Effector memory CD8-positive, alpha-beta T cell (primary cell): ENCODE measurements around the gene ITGB2.

Experiments
- ATAC-seq: fragments of 150-1000 bp; cut with Tn5 transposase; replicated peaks from 2 replicates; pipeline ENCODE4 v1.10.0; 2021; ENCODE audit warnings: mild to moderate bottlenecking, moderate library complexity
- DNase-seq, 3 experiments: peaks; one replicate each; pipeline ENCODE4 v3.0.0; 2021
- H3K27ac Mint-ChIP-seq, 2 donors: one replicate each; pipeline ENCODE4 v1.8.0; 2022; ENCODE audit warnings: mild to moderate bottlenecking in 2 of 2, mixed read lengths in 2 of 2, moderate library complexity in 2 of 2
- H3K27me3 Mint-ChIP-seq, 2 donors: one replicate each; pipeline ENCODE4 v1.8.0; 2022; ENCODE audit warnings: mixed read lengths in 2 of 2
- H3K36me3 Mint-ChIP-seq: one replicate; pipeline ENCODE4 v1.8.0; 2022; ENCODE audit warnings: mild to moderate bottlenecking, moderate library complexity, mixed read lengths; ENCODE audit not compliant: insufficient read depth
- H3K4me1 Mint-ChIP-seq, 2 donors: one replicate each; pipeline ENCODE4 v1.8.0; 2022; ENCODE audit warnings: low read depth in 2 of 2, mixed read lengths in 2 of 2
- H3K4me3 Mint-ChIP-seq, 2 donors: one replicate each; pipeline ENCODE4 v1.8.0; 2022; ENCODE audit warnings: mild to moderate bottlenecking in 2 of 2, mixed read lengths in 2 of 2, moderate library complexity in 2 of 2
- H3K9me3 Mint-ChIP-seq, 2 donors: one replicate each; pipeline ENCODE4 v1.8.0; 2022; ENCODE audit warnings: mixed read lengths in 2 of 2

ITGB2 gene

DNA sequence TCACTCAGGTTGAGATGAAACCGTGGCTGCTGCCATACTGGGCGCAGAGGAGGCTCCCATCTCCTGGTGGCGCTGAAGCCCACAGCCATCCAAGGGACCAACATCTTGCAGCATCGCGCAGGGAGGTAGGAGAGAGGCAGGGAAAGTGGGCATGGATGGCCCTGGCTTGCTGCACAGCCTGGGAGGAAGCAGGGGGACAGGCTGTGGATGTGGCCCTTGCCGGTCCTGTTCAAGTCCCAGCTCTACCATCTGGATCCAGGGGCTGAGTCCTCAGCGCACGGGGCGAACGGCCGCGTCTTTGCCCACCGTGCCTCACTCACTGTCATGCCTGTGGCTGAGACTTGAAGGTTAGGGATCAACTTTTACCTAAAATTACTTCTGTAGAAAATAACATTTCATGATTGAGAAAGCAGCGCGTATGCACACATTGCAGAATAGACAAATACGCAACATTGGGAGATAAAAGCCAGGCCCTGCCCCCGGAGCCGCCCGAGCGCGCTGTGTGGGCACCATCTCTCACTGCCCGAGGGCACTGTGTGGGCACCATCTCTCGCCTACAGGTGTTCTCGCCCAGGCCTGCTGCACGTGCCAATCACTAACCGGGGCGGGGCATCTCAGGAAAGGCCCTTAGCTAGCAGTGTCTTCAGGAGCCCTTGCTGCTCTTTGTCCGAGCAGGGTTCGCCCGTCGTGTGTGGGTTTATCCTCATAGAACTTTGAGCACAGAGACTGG is 30.7 kb upstream of the ITGB2 start:
- H3K9me3 Mint-ChIP-seq: no peaks in the 10 kb centered on the region
- no peak overlapping the region for H3K27ac Mint-ChIP-seq
- DNase-seq (no peak), ATAC-seq (no peak)
- no peak overlapping the region for H3K4me3 Mint-ChIP-seq
- H3K27me3 Mint-ChIP-seq: no peaks in the 10 kb centered on the region
- H3K36me3 Mint-ChIP-seq: peaks cover 18% of the 10 kb centered on the region
- peaks cover 10 to 22% of the 10 kb centered on the region in 2 donors for H3K4me1 Mint-ChIP-seq

DNA sequence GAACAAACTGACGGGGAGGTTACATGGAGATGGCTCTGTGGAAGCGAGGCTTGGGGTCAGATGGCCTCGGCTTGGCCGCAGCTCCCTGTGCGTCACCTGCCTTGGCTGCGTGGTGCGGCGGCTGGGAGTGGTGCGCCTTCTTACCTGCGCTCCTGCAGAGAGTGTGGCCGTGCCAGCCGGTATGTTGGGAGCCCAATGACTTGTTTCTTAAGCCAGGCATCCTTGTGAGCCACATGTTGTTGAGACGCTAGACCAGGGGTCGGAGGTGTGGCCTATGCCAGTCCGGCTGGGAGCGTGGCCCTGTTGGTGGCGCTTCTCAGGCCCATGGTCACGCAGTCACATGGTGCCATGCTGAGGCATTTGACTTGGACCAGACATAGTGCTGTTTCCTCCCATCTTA is 29.7 kb upstream of the ITGB2 start:
- Mint-ChIP-seq H3K4me3 (no peak overlapping the region), H3K27ac (no peak overlapping the region), H3K27me3 (no peaks in the 10 kb centered on the region), H3K9me3 (no peaks in the 10 kb centered on the region), H3K4me1 (peaks cover 12 to 18% of the 10 kb centered on the region in 2 donors), H3K36me3 (peaks cover 20% of the 10 kb centered on the region)
- DNase-seq: no peak
- ATAC-seq: no peak

DNA sequence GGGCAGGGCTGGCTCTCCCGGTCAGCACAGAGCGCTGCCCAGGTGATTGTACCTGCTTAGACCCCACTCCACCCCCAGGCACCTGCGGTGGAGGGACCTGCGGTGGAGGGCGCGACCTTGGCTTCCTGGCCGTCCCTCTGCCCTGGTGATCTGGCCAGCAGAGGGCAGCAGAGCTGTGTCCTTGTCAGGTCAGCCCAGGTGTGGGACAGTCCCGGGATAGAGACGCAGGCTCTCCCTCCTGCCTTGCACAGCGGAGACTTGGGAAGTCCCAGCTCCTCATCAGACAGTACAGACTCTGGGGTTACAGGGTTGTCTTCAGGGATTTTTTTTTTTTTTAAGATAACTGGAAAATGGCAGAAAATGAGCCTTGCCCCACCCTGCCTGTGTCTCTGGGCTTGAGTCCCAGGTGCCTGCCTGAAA is 29.1 kb upstream of the ITGB2 start:
- peak; percentile 75 to 81 (median 78) for DNase-seq
- H3K27me3 Mint-ChIP-seq: no peaks in the 10 kb centered on the region
- H3K27ac Mint-ChIP-seq: no peak overlapping the region
- no peaks in the 10 kb centered on the region for H3K9me3 Mint-ChIP-seq
- H3K4me1 Mint-ChIP-seq: peaks cover 12 to 19% of the 10 kb centered on the region in 2 donors
- H3K4me3 Mint-ChIP-seq: no peak overlapping the region
- H3K36me3 Mint-ChIP-seq: peaks cover 16% of the 10 kb centered on the region
- peak; percentile 98 for ATAC-seq

DNA sequence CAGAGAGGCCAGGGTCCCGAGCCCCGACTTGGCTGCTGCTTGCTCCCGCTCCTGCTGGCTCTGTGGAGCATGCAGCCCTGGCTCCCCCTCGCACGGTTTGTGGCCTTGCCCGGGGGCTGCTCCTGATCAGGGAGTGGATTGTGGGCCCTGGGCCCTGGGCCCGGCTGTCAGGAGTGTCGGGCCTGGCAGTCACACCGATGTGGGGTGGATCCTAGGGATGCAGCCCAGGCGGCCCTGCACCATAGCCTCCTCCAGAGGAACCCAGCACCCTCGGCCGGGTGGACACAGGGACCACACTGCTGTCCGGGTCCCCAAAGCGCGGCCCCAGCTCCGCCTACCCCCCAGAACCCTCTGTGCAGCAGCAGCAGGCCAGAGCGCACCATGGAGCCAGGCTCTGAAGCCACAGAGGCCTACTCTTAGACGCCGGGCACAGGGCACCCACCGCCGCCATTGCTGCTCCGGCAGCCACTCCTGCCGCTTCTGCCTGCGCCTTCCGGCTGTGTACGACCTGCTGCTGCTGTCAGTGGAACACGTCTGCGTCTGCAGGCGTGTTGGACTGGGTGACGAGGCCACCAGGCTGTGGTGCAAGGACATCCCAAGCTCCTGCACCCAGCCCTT is 28.6 kb upstream of the ITGB2 start:
- no peaks in the 10 kb centered on the region for H3K27me3 Mint-ChIP-seq
- H3K4me1 Mint-ChIP-seq: peaks cover 14 to 22% of the 10 kb centered on the region in 2 donors
- ATAC-seq: peak; percentile 8
- no peak for DNase-seq
- H3K9me3 Mint-ChIP-seq: no peaks in the 10 kb centered on the region
- H3K4me3 Mint-ChIP-seq: no peak overlapping the region
- H3K36me3 Mint-ChIP-seq: peaks cover 19% of the 10 kb centered on the region
- H3K27ac Mint-ChIP-seq: no peak overlapping the region

DNA sequence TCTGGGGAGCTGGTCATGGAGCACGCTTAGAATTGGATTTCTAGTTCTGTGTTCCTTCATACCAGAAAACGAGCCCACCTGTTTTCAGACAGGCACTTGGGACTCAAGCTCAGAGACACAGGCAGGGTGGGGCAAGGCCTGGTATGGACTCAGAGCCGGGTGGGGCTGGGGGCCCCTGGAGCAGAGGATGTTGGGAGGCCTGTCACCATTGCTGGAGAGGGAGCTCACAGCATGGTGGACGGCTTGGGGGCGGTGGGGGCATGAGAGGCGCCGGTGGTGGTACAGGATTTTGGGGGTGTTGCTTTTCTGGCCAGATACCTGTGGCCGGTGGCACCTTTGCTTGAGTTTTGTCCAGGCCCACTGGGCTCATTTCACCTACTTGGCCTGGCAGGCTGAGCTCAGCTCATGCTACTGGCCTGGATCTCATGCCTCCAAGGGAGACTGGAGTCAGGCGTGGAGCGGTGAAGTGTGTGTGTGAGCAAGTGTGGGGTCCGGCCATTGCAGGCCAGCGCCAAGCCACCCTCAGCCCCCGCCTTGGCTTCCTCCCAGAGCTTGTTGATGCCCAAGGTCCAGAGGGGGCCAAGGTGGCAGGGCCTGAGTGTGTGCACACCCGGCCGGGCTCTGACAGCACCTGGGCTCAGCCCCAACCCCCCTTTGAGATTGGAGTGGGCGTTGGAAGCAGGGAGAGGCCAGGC is 27.9 kb upstream of the ITGB2 start:
- no peak for ATAC-seq
- no peak for DNase-seq
- H3K4me1 Mint-ChIP-seq: peaks cover 15 to 23% of the 10 kb centered on the region in 2 donors
- H3K27me3 Mint-ChIP-seq: no peaks in the 10 kb centered on the region
- H3K27ac Mint-ChIP-seq: no peak overlapping the region
- no peak overlapping the region for H3K4me3 Mint-ChIP-seq
- no peaks in the 10 kb centered on the region for H3K9me3 Mint-ChIP-seq
- peaks cover 19% of the 10 kb centered on the region for H3K36me3 Mint-ChIP-seq

DNA sequence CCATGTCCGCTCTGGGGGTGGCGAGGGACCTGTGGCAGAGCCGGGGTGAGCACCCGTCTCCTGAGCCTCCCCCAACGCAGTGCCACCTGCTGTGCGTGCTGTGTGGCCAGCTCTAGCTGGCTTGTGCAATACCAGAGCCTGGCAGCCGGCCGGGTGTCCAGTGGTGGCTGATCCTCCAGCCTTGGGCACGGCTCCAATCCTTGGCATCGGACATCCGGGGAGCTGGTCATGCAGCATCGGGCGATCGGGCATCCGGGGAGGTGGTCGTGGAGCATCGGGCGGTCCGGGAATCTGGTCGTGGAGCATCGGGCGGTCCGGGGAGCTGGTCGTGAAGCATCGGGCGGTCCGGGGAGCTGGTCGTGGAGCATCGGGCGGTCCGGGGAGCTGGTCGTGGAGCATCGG is 27.2 kb upstream of the ITGB2 start:
- no peak for ATAC-seq
- Mint-ChIP-seq H3K27ac (no peak overlapping the region), H3K36me3 (peaks cover 19% of the 10 kb centered on the region), H3K4me1 (peaks cover 19 to 27% of the 10 kb centered on the region in 2 donors), H3K27me3 (no peaks in the 10 kb centered on the region), H3K4me3 (no peak overlapping the region), H3K9me3 (no peaks in the 10 kb centered on the region)
- no peak for DNase-seq

DNA sequence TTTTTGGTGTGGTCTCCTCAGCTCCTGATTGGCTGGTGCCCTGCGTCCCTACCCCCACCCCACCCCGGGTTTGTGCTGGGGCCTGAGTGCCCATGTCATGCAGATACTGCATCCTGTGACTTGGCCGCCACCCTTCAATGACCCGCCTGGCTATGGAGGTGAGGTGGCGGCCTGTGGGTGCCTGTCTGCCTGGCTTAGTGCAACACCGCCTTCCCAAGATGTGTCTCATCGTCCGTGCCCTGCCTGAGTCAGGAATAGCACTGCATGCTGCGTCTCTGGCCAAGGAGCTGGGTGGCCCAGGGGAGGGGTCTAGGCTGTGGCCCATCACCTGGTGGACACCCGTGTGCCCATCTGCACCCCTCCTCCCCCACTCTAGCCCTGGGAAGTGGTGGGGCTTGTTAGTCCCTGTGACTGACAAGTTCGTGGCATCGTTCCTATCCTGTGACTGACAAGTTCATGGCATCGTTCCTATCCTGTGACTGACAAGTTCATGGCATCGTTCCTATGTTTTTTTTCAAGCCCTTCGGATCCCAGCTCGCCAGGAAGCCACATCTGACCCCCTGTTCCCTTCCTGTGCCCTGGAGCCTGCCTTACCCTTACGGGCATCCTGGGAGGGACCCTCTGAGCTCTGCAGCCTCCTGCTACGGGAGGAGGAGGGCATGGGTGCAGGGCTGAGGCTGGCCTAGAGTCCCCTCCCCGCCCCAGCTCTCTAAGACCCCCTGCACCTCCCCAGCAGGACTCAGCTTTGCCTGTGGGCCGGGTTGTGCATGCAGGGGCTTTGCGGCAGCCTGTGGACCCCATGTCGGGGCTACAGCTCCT is 26.6 kb upstream of the ITGB2 start:
- Mint-ChIP-seq H3K9me3 (no peaks in the 10 kb centered on the region), H3K36me3 (peaks cover 17% of the 10 kb centered on the region)
- no peak for DNase-seq

DNA sequence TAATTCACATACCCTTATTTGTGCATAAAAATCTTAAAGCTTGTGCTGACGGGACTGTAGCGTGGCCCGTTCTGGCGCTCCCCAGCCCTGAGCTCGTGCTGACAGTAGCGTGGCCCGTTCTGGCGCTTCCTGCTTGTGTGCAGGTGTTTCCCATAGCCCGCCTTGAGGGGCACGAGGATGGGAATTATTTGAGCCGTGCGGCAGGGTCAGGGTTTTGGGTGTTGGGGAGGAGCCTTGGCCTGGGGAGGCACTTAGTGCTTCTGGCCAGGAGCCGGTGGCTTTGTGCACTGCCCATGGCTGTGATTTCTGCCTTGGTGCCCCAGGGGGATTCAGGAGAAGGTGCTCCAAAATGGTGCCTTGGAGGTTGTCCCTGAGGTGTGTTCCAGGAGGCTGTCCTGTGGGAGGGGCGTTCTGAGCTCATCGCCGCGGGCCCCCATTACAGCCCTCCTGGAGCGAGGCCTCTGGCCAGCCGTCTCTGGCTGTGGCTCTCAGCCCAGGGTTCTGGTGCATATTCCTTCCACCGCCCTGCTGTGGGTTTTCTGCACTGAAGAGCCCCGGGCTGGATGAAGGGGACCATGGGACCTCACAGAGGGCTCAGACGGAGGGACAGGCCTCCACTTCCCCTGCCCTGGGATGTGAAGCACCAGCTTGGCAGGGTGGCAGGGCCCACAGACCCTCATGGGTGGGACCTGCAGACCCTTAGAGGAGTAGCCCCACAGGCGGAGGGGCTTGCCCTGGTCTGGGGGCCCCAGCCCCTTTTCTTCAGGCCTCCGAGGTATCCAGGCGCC is 25.7 kb upstream of the ITGB2 start:
- Mint-ChIP-seq H3K4me1 (peaks cover 31 to 33% of the 10 kb centered on the region in 2 donors), H3K27me3 (no peaks in the 10 kb centered on the region), H3K36me3 (peaks cover 13% of the 10 kb centered on the region), H3K27ac (no peak overlapping the region), H3K9me3 (no peaks in the 10 kb centered on the region), H3K4me3 (no peak overlapping the region)
- ATAC-seq (no peak), DNase-seq (no peak)

More for the DNA sequence above, 26.6 kb upstream of the ITGB2 start:
- no peaks in the 10 kb centered on the region for H3K27me3 Mint-ChIP-seq
- no peak overlapping the region for H3K27ac Mint-ChIP-seq
- H3K4me3 Mint-ChIP-seq: no peak overlapping the region
- H3K4me1 Mint-ChIP-seq: peaks cover 23 to 27% of the 10 kb centered on the region in 2 donors
- no peak for ATAC-seq

DNA sequence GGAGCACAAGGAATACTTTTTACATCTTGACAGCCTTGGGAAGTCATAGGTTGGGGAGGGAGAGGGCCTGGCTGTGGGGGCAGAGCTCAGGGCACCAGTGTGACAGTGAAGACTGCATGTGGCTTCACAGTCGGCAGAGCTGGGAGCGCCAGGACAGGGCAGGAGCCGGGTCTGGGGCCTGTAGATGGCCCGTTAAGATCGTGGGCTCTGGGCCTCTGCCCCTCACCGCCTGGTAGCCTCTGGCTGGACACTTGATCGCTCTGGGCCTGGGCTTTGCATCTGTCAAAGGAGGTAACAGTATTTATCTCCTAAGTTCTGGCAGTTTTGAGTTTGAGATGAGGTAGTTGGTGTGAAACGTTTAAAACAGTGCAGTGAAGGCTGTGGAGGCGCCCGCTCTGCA is 23.9 kb upstream of the ITGB2 start:
- Mint-ChIP-seq H3K9me3 (no peaks in the 10 kb centered on the region), H3K4me1 (peaks cover 40 to 41% of the 10 kb centered on the region in 2 donors), H3K4me3 (no peak overlapping the region), H3K27me3 (no peaks in the 10 kb centered on the region), H3K36me3 (peaks cover 13% of the 10 kb centered on the region), H3K27ac (no peak overlapping the region)
- DNase-seq (no peak), ATAC-seq (no peak)

DNA sequence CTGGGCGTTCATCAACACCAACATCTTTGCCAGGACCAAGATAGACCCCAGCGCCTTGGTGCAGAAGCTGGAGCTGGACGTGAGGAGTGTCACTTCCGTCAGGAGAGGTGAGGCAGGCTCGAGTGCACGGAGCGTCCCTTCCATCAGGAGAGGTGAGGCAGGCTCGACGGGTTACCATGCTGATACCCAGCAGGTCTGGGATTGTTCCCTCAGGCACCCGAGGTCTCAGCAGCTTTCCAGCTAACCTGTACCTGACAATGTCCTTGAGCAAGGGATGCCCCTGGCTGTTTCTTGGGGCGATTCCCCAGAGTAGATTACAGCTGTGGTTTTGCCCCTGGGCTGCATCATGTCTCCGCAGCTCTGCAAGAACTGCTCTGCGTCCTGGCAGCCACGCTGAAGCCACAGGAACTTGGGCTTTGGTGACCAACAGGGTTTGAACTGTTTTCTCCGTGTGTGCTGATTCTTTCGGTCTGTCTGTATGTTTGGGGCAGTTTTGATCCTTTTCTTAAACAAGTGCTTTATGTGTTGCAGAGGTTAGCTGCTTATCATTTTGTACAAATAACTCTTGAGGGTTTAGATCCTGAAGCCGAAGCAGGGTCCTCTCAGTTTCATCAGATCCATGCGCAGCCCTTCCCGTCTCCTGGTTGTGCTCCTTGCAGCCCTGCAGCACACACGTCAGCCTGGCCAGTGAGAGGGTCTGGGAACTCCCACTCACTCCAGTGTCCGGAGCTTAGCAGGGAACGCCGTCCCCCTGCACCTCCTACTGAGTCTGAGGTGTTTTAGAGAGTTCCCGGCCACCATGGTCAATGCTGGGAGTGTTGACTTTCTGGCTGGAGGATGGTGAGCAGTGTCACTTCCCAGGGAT is 23.2 kb upstream of the ITGB2 start:
- Mint-ChIP-seq H3K36me3 (peaks cover 13% of the 10 kb centered on the region), H3K27ac (no peak overlapping the region), H3K4me1 (peaks cover 41 to 44% of the 10 kb centered on the region in 2 donors), H3K4me3 (no peak overlapping the region), H3K27me3 (no peaks in the 10 kb centered on the region), H3K9me3 (no peaks in the 10 kb centered on the region)
- ATAC-seq (no peak), DNase-seq (no peak)

DNA sequence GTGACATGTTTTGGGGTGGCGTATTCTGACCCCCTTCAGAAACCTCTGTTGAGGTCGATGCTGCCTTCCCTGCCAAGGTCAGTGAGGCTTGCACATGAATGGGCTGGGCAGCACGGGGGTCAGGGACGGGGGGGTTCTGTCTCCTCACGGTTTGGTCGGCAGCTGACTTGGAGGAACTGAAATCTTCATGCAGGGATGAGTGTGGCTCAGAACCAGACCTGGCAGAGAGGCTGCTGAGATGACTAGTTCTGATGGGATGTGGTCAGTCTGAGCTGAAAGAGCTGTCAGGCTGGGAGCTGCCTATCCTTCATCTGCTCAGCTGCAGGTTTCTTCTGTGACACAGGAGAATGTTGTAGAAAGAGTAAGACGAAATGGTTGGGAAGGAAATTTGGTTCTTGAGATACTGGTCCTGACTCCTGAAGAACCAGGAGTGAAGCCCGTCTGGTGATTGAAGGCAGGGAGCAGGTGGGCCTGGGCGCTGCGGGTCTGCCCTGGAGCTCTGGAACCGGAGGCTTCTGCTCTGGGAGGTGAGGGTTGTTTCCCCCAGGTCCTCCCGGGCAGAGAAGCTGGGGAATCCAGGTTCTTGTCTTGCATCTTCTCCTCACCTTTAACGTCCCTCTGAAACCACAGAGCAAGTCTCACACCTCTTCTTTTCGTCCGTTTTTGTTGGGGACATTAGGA is 22.4 kb upstream of the ITGB2 start:
- DNase-seq (no peak), ATAC-seq (no peak)
- no peaks in the 10 kb centered on the region for H3K27me3 Mint-ChIP-seq
- H3K4me3 Mint-ChIP-seq: no peak overlapping the region
- H3K9me3 Mint-ChIP-seq: no peaks in the 10 kb centered on the region
- peaks cover 10% of the 10 kb centered on the region for H3K36me3 Mint-ChIP-seq
- H3K27ac Mint-ChIP-seq: no peak overlapping the region
- H3K4me1 Mint-ChIP-seq: peaks cover 44% of the 10 kb centered on the region in 2 donors
